HG03571 (cell line): ENCODE measurements around the gene C20orf173.
"Not testable (repeated sequence)": the region's sequence is repeated elsewhere in the genome, so short reads cannot be mapped to it uniquely, and the experiment has no call there.

Source experiments
- ATAC-seq: cut with Tn5 transposase; IDR thresholded peaks from one replicate; pipeline ENCODE4 v1.9.1; 2021; ENCODE audit not compliant: unreplicated experiment

C20orf173 gene

DNA sequence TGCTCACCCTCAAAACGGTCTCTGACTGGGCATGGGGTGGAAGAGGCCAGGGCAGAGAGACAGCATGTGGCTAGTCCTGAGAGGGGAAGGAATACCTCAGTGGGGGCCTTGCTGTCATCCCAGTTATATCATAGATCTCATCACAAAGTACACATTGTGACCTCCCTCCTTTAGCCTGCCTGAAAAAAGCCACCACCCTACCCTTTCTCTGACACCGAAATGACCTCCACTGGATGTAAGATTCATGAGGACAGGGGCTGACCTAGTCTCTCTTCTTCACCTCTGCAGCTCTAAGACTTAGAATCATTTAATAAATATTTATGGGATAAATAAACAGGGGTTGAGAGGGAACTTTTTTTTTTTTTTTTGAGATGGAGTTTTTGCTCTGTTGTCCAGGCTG is at the start of gene C20orf173:
Gene C20orf173, minus strand, starts transcription at position 101 of the 400 bp plus-strand sequence. CDS start 279 bp downstream, outside the sequence.
- no peak for ATAC-seq

GRCh38 chr20:35579196-35579595 is 49.7 kb upstream of the C20orf173 start:
- no peak for ATAC-seq

- no peak for ATAC-seq
Observed at GRCh38 chr20:35578469-35578868, 49.0 kb upstream of the C20orf173 start.

DNA sequence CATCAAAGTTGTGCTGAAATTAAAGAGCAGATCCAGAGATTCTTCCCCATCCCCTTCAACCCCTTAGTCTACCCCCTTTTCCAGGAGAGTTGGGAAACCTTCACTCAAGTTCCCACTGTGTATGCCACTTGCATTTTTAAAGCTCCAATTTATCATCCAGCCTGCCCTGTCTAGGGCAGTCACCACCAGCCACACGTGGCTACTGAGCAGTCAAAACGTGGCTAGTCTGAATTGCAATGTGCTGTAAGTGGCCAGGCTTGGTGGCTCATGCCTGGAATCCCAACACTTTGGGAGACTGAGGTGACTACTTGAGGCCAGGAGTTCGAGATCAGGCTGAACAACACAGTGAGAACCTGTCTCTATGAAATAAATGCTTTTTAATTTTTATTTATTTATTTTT is 47.4 kb upstream of the C20orf173 start:
- no peak for ATAC-seq

DNA sequence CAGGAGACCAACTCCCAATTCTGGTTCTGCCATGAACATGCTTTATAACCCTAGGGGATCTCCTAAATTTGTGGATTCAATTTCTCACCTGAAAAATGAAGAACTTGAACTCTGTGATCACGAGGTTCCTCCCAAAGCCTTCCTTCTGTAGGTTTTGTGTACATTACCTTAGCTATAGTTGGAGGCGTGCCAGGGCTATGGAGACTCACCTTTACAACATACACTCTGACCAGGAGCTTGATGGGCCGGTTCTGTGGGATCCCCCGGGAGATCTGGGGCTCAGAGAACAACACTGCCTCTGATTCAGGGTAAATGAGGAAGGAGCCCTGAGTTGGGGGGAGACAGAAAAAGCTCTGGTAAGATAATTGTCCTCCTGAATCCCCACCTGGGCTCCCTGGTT is 46.5 kb upstream of the C20orf173 start:
- no peak for ATAC-seq

- ATAC-seq: no peak
Observed at GRCh38 chr20:35572838-35573237, 43.4 kb upstream of the C20orf173 start.

- ATAC-seq: no peak
Observed at GRCh38 chr20:35571555-35571954, 42.1 kb upstream of the C20orf173 start.

DNA sequence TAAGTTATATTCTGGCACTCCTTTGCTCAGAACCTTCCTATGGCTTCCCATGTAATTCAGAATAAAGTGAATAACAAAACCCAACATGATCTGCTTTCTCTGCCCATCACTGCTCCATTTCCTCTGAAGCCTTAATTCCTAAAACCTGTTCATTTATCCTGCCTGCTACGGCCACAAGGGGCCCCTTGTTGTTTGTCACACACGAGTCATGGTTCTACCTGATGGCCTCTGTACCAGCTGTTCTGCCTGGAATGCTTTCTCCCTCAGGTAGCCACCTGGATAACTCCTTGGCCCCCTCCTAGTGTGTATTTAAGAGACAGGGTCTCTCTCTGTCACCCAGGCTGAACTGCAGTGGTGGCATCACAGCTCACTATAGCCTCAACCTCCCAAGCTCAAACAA is 39.2 kb upstream of the C20orf173 start:
- ATAC-seq: no peak

- no peak for ATAC-seq
Observed at GRCh38 chr20:35564905-35565304, 35.5 kb upstream of the C20orf173 start.

DNA sequence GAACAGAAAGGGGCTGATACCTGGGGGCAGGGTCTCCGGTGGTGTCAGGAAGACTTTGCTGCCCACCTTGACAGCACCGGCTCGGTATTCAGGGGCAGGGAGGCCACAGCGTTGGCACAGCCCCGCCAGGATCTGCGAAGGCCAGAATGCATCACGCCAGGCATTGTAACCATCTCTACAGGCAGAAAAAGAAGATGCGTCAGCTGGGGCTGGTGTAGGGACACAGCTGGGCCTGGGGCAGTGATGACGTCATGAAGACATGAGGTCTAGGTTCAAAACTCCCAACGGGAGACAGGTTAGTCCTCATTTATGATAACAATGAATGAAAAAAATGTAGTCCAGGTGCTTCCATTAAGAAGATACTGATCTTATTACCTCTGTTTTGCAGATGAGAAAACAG is 34.4 kb upstream of the C20orf173 start:
- no peak for ATAC-seq

DNA sequence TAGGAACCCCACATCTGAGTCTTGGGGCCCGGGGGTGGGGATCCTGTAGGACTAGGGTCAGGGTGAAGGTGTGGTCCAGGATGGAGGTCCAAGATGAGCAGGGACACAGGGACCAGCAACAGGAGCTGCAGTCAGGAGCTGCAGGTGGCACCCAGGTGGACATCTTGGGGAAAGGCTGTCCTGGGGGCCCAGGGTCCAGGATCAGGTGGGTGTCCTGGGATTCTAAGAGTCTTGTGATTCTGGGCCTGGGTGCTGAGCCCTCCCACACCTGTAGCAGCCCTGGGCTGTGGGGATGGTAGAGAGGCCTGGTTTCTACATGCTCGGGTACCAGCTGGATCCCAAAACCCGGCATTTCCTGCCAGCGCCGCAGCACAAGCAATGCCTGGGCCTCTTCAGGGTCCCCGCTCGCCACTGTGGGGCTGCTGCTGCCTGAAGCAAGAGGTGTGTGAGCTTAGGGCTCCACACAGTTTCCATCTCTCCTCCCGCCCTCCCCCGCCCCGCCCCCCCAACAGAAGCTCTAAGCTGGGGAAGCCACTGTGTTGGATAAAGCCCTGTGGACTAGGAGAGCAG is 33.2 kb upstream of the C20orf173 start:
- no peak for ATAC-seq

GRCh38 chr20:35561671-35562070 is 32.2 kb upstream of the C20orf173 start:
- ATAC-seq: no peak

DNA sequence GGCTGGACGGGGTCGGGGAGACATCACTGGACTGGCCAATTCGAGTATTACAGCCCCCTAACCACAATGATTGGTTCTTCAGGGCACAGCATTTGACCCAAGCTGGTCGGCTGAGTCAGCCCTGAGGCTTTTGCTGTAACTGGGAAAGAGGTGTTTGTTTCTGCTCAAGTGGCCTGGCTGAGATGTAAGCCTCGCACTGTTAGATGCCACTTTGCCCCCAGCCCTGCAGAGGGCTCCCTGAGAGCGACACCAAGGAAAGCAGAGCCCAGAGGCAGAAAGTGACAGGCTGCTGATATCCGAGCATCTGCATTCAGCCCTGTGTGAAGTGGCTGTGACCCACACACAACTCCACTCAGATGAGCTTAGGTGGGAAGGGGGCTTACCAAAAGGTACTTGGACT is 31.8 kb upstream of the C20orf173 start:
- ATAC-seq: no peak

DNA sequence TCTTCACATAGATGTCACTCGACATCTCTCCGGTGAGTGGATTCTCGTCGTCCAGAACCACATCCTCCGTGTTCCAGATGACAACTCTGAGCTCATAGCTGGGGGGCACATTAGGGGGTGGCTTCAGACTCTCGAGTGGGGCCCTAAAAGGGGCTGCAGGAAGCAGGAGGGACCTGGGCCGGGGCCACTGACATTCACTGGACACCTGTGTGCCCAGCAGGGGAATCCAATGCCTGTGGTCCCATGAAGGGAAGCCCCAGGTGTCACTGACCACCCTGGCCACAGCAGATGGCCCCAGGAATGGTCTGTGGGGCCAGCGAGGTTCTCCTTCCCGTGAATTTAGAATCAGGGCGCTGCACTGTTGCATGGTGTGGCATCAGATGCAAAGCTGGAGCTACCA is 31.1 kb upstream of the C20orf173 start:
- no peak for ATAC-seq

DNA sequence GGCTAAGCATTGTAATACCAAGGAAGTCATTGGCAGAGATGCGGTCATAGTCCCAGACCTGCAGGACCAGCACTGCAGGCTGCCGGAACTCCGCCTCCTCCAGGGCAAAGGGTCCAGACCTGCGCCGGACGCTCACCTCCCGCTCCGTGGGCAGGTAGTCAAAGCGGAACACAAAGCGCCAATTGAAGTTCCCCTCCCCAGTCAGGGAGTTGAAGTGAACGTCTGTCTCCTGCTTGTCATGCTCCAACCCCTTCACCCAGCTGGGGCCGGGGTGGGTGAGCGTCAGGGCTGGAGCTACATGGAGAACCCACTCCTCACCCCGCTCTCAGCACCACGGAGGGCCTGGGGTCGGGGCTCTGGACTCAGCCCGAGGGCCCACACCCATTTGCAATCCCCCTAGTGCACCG is 30.7 kb upstream of the C20orf173 start:
- ATAC-seq: no peak

DNA sequence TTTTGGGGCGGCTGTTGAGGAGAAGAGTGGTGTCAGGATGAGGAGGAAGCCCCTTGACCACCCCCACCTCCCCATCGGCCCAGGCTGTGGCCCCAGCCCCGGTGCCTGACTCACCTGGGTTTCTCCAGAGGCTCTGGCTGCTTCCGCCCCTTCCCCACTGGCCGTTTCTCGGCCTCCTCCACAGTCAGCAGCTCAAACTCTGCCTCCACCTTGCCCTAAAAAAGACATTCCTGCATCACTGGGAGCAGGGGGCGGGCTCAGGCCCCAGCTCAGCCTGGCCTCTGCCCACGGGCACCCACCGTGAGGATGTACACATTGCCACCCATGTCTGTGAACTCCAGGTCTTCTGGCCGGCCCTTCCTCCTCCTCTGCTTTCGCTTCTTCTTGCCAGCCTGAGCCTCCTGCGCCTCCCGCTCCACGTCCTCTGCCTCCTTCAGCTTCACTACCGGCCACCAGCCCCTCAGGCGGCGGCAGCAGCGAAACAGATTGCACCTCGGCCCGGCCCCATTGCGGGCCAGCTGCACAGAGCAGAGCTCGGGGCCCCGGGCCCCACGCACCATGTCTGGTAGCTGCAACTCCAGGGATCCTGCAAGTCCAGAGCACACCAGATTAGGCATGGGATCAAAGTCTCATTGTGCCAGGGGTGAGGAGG is 29.7 kb upstream of the C20orf173 start:
- ATAC-seq: no peak

DNA sequence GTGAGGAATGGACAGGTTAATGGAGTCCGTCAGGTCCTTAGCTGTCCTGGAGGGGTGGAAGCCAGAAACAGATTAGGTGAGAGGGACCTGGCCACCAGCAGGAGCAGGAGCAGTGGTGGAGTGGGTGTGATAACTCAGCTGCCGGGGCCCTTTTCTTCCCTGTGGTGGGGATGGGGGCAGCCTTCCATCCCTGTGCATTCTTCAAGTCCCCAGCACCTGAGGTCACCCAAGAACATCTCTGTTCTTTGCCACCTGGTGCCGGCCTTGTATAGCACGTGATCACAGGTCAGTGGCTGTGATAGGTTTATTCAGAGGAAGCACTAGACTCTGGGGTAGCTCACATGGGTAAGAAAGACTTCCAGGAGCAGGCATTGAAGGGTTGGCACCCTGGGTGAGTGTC is 29.0 kb upstream of the C20orf173 start:
- no peak for ATAC-seq

- no peak for ATAC-seq
Observed at GRCh38 chr20:35556871-35557270, 27.4 kb upstream of the C20orf173 start.

- ATAC-seq: no peak
Observed at GRCh38 chr20:35555951-35556645, 26.6 kb upstream of the C20orf173 start.

GRCh38 chr20:35555461-35555860 is 26.0 kb upstream of the C20orf173 start:
- not testable (repeated sequence) for ATAC-seq

GRCh38 chr20:35552914-35553313 is 23.5 kb upstream of the C20orf173 start:
- ATAC-seq: no peak

GRCh38 chr20:35551503-35551902 is 22.1 kb upstream of the C20orf173 start:
- ATAC-seq: no peak
